Activated CD8-positive, alpha-beta memory T cell treated with anti-CD3 and anti-CD28 coated beads for 36 hours (primary cell): Measurements from ENCODE around the gene SUPT3H. TPM values are rescaled to one million over a fixed set of nuclear protein-coding genes. Genes with fewer than 3 reads are reported as not detected.
"Not testable (repeated sequence)": the region's sequence is repeated elsewhere in the genome, so short reads cannot be mapped to it uniquely, and the experiment has no call there.

ENCODE experiments used
- CTCF ChIA-PET: fragments of 350-600 bp; sonication (Branson Sonifier 250); formaldehyde crosslinking; loops from one replicate; lab custom pipeline; 2021; ENCODE audit warnings: antibody characterized with exemption; lab: Charles Lee
- POLR2A ChIA-PET: fragments of 350-600 bp; sonication (Branson Sonifier 250); formaldehyde crosslinking; loops from one replicate; lab custom pipeline; 2021; ENCODE audit warnings: antibody characterized with exemption; lab: Charles Lee
- total RNA-seq, 2 experiments: library from RNA; stranded (reverse); gene quantifications; one replicate each; pipeline ENCODE4 v1.2.3, GENCODE V29; 2021

The SUPT3H gene
- total RNA-seq, 2 experiments from 2014 or later = 17.4 to 17.8 TPM

DNA sequence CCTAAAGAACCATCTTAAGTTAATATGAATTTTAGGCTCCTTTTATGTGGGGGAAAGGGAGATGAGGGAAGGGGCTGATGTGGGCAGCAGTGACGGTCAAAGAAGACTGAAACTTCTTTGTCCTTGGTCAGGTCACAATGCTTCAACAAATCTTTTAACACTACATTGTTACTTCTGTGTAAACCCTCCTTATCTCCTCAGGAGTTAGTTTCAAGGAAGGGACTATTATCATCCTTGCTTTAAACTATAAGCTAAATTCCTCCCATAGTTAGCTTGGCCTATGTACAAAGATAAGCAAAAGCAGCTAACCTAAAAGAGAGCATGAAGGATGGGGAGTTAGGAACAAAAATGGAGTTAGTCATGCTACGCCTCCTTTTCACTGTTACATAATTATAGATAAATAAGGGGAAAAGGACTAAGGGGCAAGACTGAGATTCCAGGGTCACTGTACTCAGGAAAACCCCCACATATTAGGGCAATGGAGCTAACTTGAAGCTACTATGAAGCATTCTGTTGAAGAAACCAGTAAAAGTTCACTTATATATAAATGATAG is 222.3 kb downstream of the SUPT3H start:
- POLR2A ChIA-PET = interaction anchor here (0.6 to 1.5 kb wide), 3 partner anchors 9 to 219 kb away, joined by 3 to 4 read pairs (median 3); no protein-coding TSS in a partner anchor
- CTCF ChIA-PET = no interaction called here

- CTCF ChIA-PET = no interaction called here
- POLR2A ChIA-PET = interaction anchor here (0.6 kb wide), 1 partner anchor 218 kb away, joined by 4 read pairs; no protein-coding TSS in a partner anchor
These were observed 223.1 kb downstream of the SUPT3H start for GRCh38 chr6:45154679-45155078.

GRCh38 chr6:45148711-45149341 is 228.9 kb downstream of the SUPT3H start:
- ChIA-PET CTCF (no interaction called here), POLR2A (interaction anchor here (0.5 kb wide), 1 partner anchor 16 kb away, joined by 4 read pairs; no protein-coding TSS in a partner anchor)

- ChIA-PET POLR2A (interaction anchor here (0.5 kb wide), 1 partner anchor 15 kb away, joined by 4 read pairs; no protein-coding TSS in a partner anchor), CTCF (no interaction called here)
These were observed 229.5 kb downstream of the SUPT3H start for GRCh38 chr6:45148278-45148677.

DNA sequence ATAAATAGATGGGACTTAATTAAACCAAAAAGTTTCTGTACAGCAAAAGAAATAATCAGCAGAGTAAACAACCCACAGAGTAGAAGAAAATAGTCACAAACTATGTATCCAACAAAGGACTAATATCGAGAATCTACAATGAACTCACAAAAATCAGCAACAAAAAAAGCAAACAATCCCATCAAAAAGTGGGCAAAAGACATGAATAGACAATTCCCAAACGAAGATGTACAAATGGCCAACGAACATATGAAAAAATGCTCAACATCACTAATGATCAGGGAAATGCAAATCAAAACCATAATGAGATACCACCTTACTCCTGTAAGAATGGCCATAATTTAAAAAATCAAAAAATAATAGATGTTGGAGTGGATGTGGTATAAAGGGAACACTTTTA is 232.1 kb downstream of the SUPT3H start:
- CTCF ChIA-PET, POLR2A ChIA-PET: not testable (repeated sequence)

GRCh38 chr6:45138765-45139164 is 239.0 kb downstream of the SUPT3H start:
- POLR2A ChIA-PET = no interaction called here
- CTCF ChIA-PET = no interaction called here

DNA sequence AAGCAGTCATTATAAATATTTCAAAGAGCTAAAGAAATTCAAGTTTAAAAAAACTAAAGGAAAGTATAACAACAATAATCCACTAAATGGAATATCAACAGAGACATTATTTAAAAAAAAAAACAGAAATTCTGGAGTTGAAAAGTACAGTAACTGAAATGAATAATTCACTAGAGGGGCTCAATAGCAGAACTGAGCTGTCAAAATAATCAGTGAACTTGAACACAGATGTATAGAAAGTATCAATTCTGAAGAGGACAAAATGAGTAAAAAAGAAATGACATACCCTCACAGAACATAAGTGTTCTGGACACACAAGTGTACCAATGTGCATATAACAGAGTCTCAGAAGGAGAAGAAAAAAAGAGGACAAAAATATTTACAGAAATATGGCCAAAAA is 241.2 kb downstream of the SUPT3H start:
- POLR2A ChIA-PET = no interaction called here
- CTCF ChIA-PET = no interaction called here

- CTCF ChIA-PET = no interaction called here
- POLR2A ChIA-PET = interaction anchor here (0.7 kb wide), 1 partner anchor 16 kb away, joined by 4 read pairs; no protein-coding TSS in a partner anchor
These were observed 245.0 kb downstream of the SUPT3H start for GRCh38 chr6:45132658-45133294.

GRCh38 chr6:45132059-45132458 is 245.7 kb downstream of the SUPT3H start:
- ChIA-PET CTCF (no interaction called here), POLR2A (no interaction called here)

DNA sequence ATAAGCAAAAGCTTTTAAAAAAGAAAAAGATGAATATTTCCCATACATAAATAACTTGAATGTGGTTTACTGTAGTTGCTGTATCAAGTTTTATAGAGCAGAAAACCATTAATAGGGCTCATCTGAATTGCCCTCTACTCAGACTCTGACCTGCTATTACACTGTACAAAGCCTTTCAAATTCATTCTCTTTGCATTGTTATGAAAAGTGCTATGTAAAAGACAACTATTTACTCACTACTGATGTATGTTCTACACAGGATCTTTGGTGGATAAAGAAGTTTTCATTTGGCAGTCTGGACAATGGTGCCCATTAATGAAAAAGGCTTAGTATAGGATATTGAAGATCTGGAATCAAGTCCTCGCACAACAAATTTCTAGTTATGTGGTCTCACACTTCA is 248.7 kb downstream of the SUPT3H start:
- POLR2A ChIA-PET = no interaction called here
- CTCF ChIA-PET = no interaction called here

DNA sequence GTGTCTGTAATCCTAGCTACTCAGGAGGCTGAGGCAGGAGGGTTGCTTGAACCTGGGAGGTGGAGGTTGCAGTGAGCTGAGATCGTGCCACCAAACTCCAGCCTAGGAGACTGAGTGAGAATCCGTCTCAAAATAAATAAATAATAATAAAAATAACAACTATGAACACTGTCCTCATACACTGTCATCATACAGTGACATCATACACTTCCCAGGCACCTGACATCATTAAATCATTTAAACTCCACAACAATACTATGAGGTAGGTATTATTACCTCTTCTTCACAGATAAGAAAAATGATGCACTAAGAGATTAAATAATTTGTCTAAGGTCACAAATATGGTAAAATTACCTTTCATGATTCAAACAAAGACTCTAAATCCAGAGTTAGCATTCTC is 250.5 kb downstream of the SUPT3H start:
- POLR2A ChIA-PET = no interaction called here
- CTCF ChIA-PET = no interaction called here

DNA sequence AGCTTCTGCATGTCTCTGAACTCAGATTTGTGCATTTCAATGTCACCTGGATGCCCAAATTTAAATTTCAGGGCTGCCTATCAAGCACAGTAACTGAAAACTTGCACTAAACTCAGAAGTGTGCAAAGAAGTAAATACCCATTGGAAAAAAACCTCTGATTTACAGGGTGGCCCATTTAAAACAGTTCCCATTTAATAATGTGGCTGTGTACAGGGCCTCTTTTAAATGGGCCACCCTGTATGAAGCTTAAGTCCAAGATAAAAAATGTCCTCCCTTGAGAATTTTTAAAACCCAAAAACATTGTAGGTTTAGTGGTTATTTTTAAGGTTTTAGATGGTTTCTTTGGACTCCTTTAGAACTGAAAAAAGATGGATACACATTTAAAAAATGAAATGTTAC is 251.7 kb downstream of the SUPT3H start:
- ChIA-PET CTCF (no interaction called here), POLR2A (no interaction called here)

GRCh38 chr6:45123023-45123422 is 254.7 kb downstream of the SUPT3H start:
- CTCF ChIA-PET = no interaction called here
- POLR2A ChIA-PET = no interaction called here

- ChIA-PET POLR2A (no interaction called here), CTCF (no interaction called here)
These were observed 259.0 kb downstream of the SUPT3H start for GRCh38 chr6:45118754-45119153.

DNA sequence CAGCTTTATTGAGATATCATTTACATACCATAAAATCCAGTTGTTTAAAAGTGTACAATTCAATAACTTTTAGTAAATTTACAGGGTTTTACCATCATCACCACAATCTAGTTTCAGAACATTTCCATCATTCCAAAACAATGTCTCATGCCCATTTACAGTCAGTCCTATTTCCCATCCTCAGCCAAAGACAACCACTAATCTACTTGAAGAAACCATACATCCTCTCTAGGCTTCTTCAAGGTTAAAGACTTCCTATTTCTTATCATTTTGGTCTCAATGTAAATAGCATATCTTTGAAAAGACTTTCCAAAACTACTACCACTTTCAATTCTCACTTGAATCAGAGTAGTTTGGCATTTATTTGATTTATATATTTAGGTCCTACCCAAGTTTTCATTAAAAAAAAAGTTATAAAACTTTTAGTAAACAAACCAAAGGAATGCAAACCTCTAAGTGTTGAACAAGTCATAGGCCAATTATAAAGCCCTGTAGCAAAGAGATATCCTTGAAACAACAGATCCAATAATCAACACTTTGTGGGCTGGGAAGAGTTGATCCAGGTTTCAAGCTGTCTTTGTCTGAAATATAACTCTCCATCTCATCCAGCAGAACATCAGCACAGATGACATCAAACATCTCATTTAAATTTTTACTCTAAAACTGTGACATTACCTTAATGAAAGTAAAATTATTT is 260.9 kb downstream of the SUPT3H start:
- CTCF ChIA-PET = no interaction called here
- POLR2A ChIA-PET = no interaction called here

DNA sequence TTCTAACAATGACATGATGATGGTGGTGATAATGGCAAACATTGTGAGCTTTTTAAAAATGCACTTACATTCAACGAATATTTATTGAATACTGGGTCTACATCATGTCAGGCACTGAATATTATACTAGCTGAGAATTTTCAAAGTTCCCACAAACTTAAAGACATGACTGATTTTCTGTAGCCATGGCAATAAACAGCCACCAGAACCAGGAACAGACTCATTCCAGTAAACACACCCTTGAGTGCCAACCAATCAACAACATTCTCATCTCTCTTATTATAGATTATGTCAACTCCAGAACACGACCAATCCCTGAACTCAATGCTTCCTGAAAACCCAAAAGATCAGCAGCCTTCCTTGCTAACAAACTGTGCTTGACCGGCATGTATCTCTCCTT is 262.0 kb downstream of the SUPT3H start:
- ChIA-PET POLR2A (no interaction called here), CTCF (no interaction called here)

- CTCF ChIA-PET = interaction anchor here (0.6 kb wide), 1 partner anchor 333 kb away, joined by 3 read pairs; no protein-coding TSS in a partner anchor
- POLR2A ChIA-PET = no interaction called here
These were observed 265.0 kb downstream of the SUPT3H start for GRCh38 chr6:45112711-45113110.

DNA sequence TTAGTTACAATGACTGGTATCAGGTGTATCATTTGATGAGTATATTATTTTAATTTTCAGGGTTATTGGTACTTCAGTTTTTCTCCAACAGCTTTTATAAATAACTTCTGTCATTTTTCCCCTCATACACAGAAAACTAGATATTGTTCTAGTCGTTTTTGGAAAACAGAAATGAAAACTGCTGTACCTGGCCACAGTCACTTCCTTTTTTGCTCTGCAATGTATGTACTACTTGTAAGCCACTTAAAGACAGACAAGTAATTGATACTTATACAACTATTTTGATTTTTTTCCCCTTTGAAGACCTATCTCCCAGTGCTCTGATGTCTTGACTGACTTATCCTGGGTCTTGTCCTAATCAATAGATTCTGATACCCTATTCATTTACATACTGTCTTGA is 268.2 kb downstream of the SUPT3H start:
- CTCF ChIA-PET = no interaction called here
- POLR2A ChIA-PET = no interaction called here

DNA sequence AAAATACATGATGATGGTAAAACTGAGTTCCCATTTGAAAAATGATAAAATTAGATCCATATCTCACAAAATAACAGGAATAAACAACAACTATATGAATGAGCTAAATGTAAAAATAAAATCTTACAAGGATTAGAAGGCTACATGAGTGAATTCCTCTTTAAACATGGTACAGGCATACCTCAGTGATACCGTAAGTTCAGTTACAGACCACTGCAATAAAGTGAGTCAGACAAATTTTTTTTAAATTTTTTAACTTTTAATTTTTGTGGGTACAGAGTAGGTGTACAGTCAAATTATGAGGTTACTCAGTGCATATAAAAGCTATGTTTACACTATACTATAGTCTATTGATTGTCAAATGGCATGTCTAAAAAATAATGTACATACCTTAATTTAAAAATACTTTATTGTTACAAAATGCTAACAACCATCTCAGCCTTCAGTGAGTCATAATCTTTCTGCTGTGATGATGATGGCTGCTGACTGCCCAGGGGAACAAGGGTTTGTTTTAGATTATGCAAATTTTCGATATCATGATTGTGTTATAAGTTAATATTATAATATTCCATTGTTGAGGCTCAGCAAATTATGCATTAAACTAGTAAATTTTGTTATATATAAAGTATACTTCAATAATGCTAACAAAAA is 272.4 kb downstream of the SUPT3H start:
- CTCF ChIA-PET = no interaction called here

DNA sequence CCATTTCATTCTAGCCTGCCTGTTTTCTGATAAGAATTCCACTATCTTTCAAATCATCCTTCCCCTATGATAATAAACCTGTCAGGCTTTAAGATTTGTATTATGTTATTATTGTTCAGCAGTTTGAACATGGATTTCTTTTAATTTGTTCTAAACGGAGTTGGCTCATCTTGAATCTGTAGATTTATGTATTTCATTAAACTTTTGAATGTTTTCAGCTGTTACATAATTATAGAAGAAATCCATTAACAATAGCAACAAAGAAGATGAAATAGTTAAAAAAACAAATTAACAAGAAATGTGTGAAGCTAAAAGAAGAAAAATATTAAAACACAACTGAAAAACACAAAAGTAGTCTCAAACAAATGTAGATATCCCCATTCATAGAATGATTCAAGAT is 273.3 kb downstream of the SUPT3H start:
- CTCF ChIA-PET = no interaction called here
- POLR2A ChIA-PET = no interaction called here

More for the DNA sequence above, 272.4 kb downstream of the SUPT3H start:
- POLR2A ChIA-PET = no interaction called here
